Fibroblast of villous mesenchyme (primary cell): ENCODE measurements around the gene BRD3OS. TPM values are rescaled to one million over a fixed set of nuclear protein-coding genes. Genes with fewer than 3 reads are reported as not detected.

Experiments
- DNase-seq: peaks from one replicate; pipeline ENCODE4 v3.0.0-alpha.2; 2010; ENCODE audit warnings: low read depth
- H3K4me3 ChIP-seq: 2 replicates; pipeline ENCODE4 v1.5.1; 2011; ENCODE audit warnings: low read depth, mild to moderate bottlenecking, low read length
- CTCF ChIP-seq: IDR thresholded peaks from 2 replicates; pipeline ENCODE4 v1.5.1; 2012; ENCODE audit warnings: low read depth, mild to moderate bottlenecking, low read length; ENCODE audit not compliant: insufficient read depth
- total RNA-seq: library from RNA; depleted of rRNA; stranded (reverse); fragments of >200 nt; gene quantifications from 2 replicates; pipeline ENCODE4 v1.2.3, GENCODE V29; 2012

BRD3OS gene
- total RNA-seq, 1 donor, result 22.9 TPM

DNA sequence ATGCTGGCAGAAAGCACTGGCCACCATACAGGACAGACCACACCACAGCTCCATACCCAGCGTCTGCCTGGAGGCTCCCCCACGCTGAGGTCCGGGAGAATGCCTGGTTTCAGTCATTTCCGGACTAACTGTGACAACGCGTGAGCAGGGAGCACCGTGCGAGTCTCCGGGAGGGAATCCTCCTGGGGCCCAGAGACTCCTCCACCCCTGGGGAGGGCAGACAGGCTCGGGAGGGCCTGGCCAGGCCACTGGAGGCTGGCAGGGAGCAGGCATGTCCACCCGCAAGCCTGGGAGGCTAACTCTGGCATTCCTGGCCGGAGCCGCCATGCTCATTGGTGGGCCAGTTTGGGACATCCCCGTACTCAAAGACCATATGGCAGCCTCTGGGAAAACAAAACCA lies 6.5 kb downstream of the BRD3OS start:
- TF ChIP-seq CTCF, result no peak
- DNase-seq, result no peak
- H3K4me3 ChIP-seq, result no peak overlapping the region

DNA sequence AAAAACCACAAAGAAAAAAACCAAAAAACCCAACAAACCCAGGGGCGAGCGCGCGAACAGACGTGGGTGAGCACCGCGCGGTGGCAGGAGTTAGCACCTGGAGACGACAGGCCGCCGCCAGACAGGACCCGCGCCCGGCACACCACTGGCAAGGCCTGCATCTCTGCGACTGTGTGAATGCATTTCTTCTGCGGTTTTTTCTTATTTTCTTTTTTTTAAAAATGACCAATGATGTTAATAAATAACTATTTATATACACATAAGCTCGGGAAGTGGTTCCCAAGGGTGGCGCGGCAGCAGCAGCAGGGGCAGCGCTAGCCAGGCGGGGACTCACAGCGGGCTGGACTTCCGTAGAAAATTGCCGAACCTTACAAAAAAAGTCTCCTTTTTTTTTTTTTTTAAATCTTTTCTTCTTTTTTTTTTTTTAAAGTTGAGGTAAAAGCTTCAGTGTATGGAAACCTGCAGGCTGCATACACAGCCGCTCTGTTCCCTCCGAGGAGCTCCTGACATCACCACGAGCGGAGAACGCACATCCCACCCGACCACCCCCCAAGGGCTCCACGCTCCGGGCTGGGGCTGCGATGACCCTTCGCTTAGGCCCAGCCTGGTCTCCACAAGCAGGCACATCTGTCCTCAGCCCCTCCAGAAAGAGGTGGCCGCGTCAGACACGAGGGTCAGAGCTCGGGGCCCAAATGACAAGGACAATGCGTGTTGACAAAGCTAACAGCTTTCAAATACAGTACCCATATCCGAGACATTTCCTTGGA lies 7.4 kb downstream of the BRD3OS start:
- TF ChIP-seq CTCF, result no peak
- H3K4me3 ChIP-seq, result no peak overlapping the region
- DNase-seq, result no peak

DNA sequence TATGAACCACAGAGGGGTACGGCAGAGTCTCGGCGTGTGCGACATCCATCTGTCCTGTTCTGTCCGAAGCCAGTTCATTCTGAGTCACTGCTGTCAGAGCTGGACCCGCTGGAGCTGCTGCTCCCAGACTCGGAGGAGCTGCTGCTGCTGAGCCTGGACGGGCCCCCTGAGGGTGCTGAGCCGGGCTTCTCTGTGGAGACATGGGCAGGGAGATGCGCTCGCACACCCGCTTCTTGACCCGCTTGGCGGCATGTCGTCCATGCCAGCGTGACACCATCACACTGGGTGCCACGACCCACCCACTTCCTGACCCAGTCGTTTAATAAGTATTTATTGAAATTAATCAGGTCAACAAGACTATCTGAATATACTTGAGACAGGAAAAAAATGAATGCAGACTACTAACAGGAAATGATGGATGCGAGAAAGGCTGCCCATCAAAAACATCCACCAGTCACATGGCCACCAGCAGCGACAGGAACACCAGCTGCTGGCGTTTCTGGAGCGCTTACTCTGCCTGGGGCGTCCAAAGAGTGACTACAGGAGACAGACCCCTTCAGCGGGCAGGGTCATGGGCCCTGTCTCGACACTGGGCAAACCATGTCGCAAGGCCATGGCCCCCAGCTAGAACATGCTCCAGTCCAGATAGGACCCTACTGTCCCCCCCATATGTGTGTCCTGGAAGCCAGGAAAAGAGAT lies 8.4 kb downstream of the BRD3OS start:
- no peak overlapping the region for H3K4me3 ChIP-seq
- DNase-seq, result no peak
- TF ChIP-seq CTCF, result no peak

GRCh38 chr9:134034215-134035040 lies 9.1 kb downstream of the BRD3OS start:
- no peak for DNase-seq
- TF ChIP-seq CTCF, result no peak
- H3K4me3 ChIP-seq, result no peak overlapping the region

- DNase-seq, result no peak
- H3K4me3 ChIP-seq, result no peak overlapping the region
- TF ChIP-seq CTCF, result no peak
These were observed 10.1 kb downstream of the BRD3OS start for GRCh38 chr9:134035041-134036039.

DNA sequence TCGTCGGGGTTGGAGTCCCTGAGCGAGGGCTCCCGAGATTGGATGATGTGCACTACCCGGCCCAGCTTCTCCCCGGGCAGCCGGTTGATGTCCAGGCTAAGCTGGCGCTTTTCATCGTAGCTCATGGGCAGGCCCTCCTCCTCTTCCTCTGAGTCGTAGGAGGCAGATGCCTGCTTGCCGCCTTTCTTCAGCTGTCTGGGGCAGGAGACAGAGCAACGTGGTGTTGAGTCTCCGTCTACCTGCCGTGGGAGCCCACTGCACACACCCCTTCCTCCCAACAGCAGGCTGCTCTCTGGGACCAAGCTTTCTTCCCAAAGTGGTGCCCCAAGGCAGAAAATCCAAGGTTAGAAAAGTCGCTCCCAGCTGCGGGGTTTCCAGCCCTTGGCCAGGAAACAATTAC lies 10.8 kb downstream of the BRD3OS start:
- TF ChIP-seq CTCF, result no peak

More for the DNA sequence above, 10.8 kb downstream of the BRD3OS start:
- no peak overlapping the region for H3K4me3 ChIP-seq
- no peak for DNase-seq
